GM12878 (cell line): ENCODE measurements around the gene METTL4. TPM values are rescaled to one million over a fixed set of nuclear protein-coding genes. Genes with fewer than 3 reads are reported as not detected.

Experiments used
- ATAC-seq: fragments of 200-7000 bp; cut with Tn5 transposase; 3 replicates; pipeline ENCODE4 v1.9.1; 2020; ENCODE audit warnings: mild to moderate bottlenecking, moderate library complexity
- BruUV-seq: library from RNA; stranded (reverse); fragments of 400-500 nt; replicated peaks from 2 replicates; lab custom pipeline; 2021; lab: Mats Ljungman, UMichigan
- CTCF ChIA-PET: fragments of 300-600 bp; sonication (Branson Sonifier 250); formaldehyde crosslinking; extraction: SDS; loops from one replicate; lab custom pipeline; 2021; ENCODE audit warnings: inconsistent platforms; lab: Yijun Ruan, JAX
- POLR2A ChIA-PET: fragments of 350-600 bp; formaldehyde crosslinking; extraction: SDS; loops from one replicate; lab custom pipeline; 2021; ENCODE audit warnings: inconsistent platforms; lab: Charles Lee
- RAD21 ChIA-PET: fragments of 300-600 bp; sonication (Branson Sonifier 250); formaldehyde crosslinking; loops from one replicate; lab custom pipeline; 2023; ENCODE audit warnings: antibody characterized with exemption; ENCODE audit not compliant: unreplicated experiment; lab: Charles Lee
- SMC1A ChIA-PET: fragments of 300-600 bp; sonication (Branson Sonifier 250); formaldehyde crosslinking; loops from one replicate; lab custom pipeline; 2023; ENCODE audit not compliant: unreplicated experiment, uncharacterized antibody; lab: Charles Lee
- DNase-seq: peaks from one replicate; pipeline ENCODE4 v3.0.0-alpha.2; 2011; ENCODE audit warnings: low read depth, low spot score
- FAIRE-seq: peaks from 3 replicates; lab custom pipeline; 2011; peaks lifted over from hg19 to GRCh38; lab: Jason Lieb, UNC
- H2AFZ ChIP-seq: 2 replicates; pipeline ENCODE4 v1.6.0; 2011; ENCODE audit warnings: low read depth, low read length, control low read depth; ENCODE audit not compliant: control insufficient read depth
- H3K27ac ChIP-seq: 2 replicates; pipeline ENCODE4 v1.5.1; 2011; ENCODE audit warnings: control low read depth; ENCODE audit not compliant: control insufficient read depth, insufficient read depth
- H3K27me3 ChIP-seq, 2 experiments: replicated peaks in 1 of 2; 2 replicates each; pipeline versions ENCODE4 v1.6.0 to v1.6.1; 2011; ENCODE audit warnings: low read length in 1 of 2; ENCODE audit not compliant: control insufficient read depth in 2 of 2, insufficient read depth in 2 of 2
- H3K36me3 ChIP-seq, 2 experiments: 2 replicates each; pipeline ENCODE4 v1.5.1; 2011; ENCODE audit warnings: low read length in 1 of 2; ENCODE audit not compliant: control insufficient read depth in 2 of 2, insufficient read depth in 2 of 2
- H3K4me1 ChIP-seq: 2 replicates; pipeline ENCODE4 v1.6.1; 2011; ENCODE audit warnings: mild to moderate bottlenecking, low read length, moderate library complexity, mixed read lengths; ENCODE audit not compliant: control insufficient read depth, insufficient read depth
- H3K4me2 ChIP-seq: 2 replicates; pipeline ENCODE4 v1.6.0; 2011; ENCODE audit warnings: control low read depth; ENCODE audit not compliant: control insufficient read depth, insufficient read depth
- H3K4me3 ChIP-seq: fragments of 200-600 bp; sonication (generic); 2 replicates; pipeline ENCODE4 v1.5.1; 2016
- H3K79me2 ChIP-seq: 2 replicates; pipeline ENCODE4 v1.6.0; 2011; ENCODE audit warnings: low read length; ENCODE audit not compliant: control insufficient read depth, insufficient read depth
- H3K9ac ChIP-seq: 2 replicates; pipeline ENCODE4 v1.8.0; 2011; ENCODE audit warnings: low read length, control low read depth, mixed read lengths; ENCODE audit not compliant: control insufficient read depth, insufficient read depth
- H3K9me3 ChIP-seq: replicated peaks from 3 replicates; pipeline ENCODE4 v1.5.1; 2011; ENCODE audit warnings: mild to moderate bottlenecking, low read length; ENCODE audit not compliant: control insufficient read depth, insufficient read depth
- H4K20me1 ChIP-seq: 2 replicates; pipeline ENCODE4 v1.6.0; 2011; ENCODE audit not compliant: control insufficient read depth, insufficient read depth
- ASH2L ChIP-seq: fragments of 300-600, 200-600 bp; sonication (generic); IDR thresholded peaks from 2 replicates; pipeline ENCODE4 v1.6.1; 2017; ENCODE audit warnings: low read depth, mild to moderate bottlenecking, borderline replicate concordance
- FOXK2 ChIP-seq: fragments of 450-650 bp; IDR thresholded peaks from 2 replicates; pipeline ENCODE4 v1.6.1; 2017; ENCODE audit warnings: mild to moderate bottlenecking, moderate library complexity
- POLR2A ChIP-seq: IDR thresholded peaks from 2 replicates; pipeline ENCODE4 v1.6.1; 2011; ENCODE audit warnings: low read depth, mild to moderate bottlenecking, low read length
- TBL1XR1 ChIP-seq: IDR thresholded peaks from 2 replicates; pipeline ENCODE4 v1.6.1; 2012; ENCODE audit warnings: low read depth, low read length, improper control_type of control experiment
- WGBS: methylation state at CpG from one replicate; pipeline ENCODE4 v1.1.6; 2016; ENCODE audit warnings: low lambda C conversion rate; ENCODE audit not compliant: insufficient replicate concordance, insufficient coverage; ENCODE audit errors: missing lambda C conversion rate; 5-methylcytosine and 5-hydroxymethylcytosine counted together
- in situ Hi-C: fragments of 300-500 bp; cut with MboI; formaldehyde crosslinking; loops from 9 replicates; pipeline ENCODE4 v1.14.3; 2018; ENCODE audit warnings: mixed read lengths
- intact Hi-C: fragments of 100-400 bp; cut with micrococcal nuclease; formaldehyde crosslinking; loops from one replicate; pipeline ENCODE4 v1.14.2; 2022; ENCODE audit not compliant: unreplicated experiment
- polyA plus RNA-seq, 11 experiments: library from polyadenylated mRNA; depleted of rRNA in 4 of 11; unstranded in 6 of 11; stranded (reverse) in 5 of 11; fragments of >200 nt; fragmentation: Nextera tagmentation in 4 of 11; fragmentation: Illumina TruSeq in 1 of 11; extraction: Ambion mirVana in 4 of 11; extraction: Trizol in 1 of 11; gene quantifications; 1 replicate in 1 of 11; 2 replicates in 10 of 11; pipeline versions ENCODE4 v1.2.1 to v1.2.3, GENCODE V29; 2011 to 2016; ENCODE audit warnings: inconsistent platforms in 2 of 11, missing spikeins in 2 of 11, low read depth in 1 of 11
- total RNA-seq, 4 experiments: library from RNA; depleted of rRNA in 3 of 4; stranded (reverse); fragments of >200 nt in 3 of 4; fragmentation: Illumina TruSeq in 1 of 4; extraction: Trizol in 1 of 4; gene quantifications; 2 replicates each; pipeline versions ENCODE4 v1.2.1 to v1.2.3, GENCODE V29; 2013 to 2021
- TF ChIP-seq, protein P1 (sequence below): IDR thresholded peaks from 2 replicates; pipeline ENCODE4 v1.6.1; 2012; ENCODE audit warnings: mild to moderate bottlenecking, low read depth, low read length
- TF ChIP-seq, protein P2 (sequence below): fragments of 450-650 bp; IDR thresholded peaks from 2 replicates; pipeline ENCODE4 v1.6.1; 2017; ENCODE audit warnings: borderline replicate concordance
- TF ChIP-seq, protein P3 (sequence below): IDR thresholded peaks from 2 replicates; pipeline ENCODE4 v1.6.1; 2012; ENCODE audit warnings: low read depth, low read length, improper control_type of control experiment
- TF ChIP-seq, protein P4 (sequence below): fragments of 450-650 bp; formaldehyde crosslinking; IDR thresholded peaks from 2 replicates; pipeline ENCODE4 v1.4.0; 2020; ENCODE audit warnings: mild to moderate bottlenecking, moderate library complexity
- TF ChIP-seq, protein P5 (sequence below): fragments of 150-350 bp; IDR thresholded peaks from 2 replicates; pipeline ENCODE4 v1.6.1; 2016; ENCODE audit warnings: low read depth, low read length

The METTL4 gene
- total and polyA plus RNA-seq, 10 of the 15 experiments (the other 5 are each of a cell fraction or from before 2014, with no cell fraction given): 4.9 to 15.2 (median 12.3) TPM

DNA sequence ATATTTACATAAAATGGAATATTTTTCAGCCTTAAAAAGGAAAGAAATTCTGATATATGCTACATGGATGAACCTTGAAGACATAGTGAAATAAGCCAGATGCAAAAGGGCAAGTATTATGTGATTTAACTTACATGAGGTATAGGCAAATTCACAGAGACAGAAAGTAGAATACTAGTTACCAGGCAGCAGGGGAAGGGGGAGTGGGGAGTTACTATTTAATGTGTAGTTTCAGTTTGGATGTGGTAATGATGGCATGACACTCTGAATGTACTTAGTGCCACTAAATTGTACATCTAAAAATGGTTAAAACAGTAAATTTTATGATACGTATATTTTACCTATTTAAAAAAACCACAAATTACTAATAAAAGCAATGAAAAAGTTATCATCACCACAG is 12.1 kb downstream of the METTL4 start:
- no peaks in the 10 kb centered on the region for H3K27me3 ChIP-seq
- H3K9ac ChIP-seq: no peak overlapping the region
- in situ Hi-C loops (loop anchor here (10.0 kb wide), 2 partner anchors 974 to 1694 kb away; no protein-coding TSS in a partner anchor), intact Hi-C loops (no loop called here)
- BruUV-seq: no TSS peak
- no peaks in the 10 kb centered on the region for H3K79me2 ChIP-seq
- ChIA-PET RAD21 (no interaction called here), CTCF (interaction anchor here (3.6 kb wide), 1 partner anchor 12 kb away, joined by 26 read pairs; no protein-coding TSS in a partner anchor), SMC1A (no interaction called here), POLR2A (no interaction called here)
- no peaks in the 10 kb centered on the region for H3K9me3 ChIP-seq
- DNase-seq: no peak
- no peaks in the 10 kb centered on the region for H4K20me1 ChIP-seq
- peak; percentile 51; the same call in 2 of the 3 replicates for ATAC-seq
- H3K4me2 ChIP-seq: no peak overlapping the region
- no peak overlapping the region for H3K4me3 ChIP-seq
- H2AFZ ChIP-seq: no peak overlapping the region
- H3K4me1 ChIP-seq: no peaks in the 10 kb centered on the region
- whole genome bisulfite sequencing: 100% methylated on average over 1 of the region's 1 CpG
- no peaks in the 10 kb centered on the region for H3K36me3 ChIP-seq
- H3K27ac ChIP-seq: no peak overlapping the region
- no peak for FAIRE-seq
- TF ChIP-seq, protein P1, sequence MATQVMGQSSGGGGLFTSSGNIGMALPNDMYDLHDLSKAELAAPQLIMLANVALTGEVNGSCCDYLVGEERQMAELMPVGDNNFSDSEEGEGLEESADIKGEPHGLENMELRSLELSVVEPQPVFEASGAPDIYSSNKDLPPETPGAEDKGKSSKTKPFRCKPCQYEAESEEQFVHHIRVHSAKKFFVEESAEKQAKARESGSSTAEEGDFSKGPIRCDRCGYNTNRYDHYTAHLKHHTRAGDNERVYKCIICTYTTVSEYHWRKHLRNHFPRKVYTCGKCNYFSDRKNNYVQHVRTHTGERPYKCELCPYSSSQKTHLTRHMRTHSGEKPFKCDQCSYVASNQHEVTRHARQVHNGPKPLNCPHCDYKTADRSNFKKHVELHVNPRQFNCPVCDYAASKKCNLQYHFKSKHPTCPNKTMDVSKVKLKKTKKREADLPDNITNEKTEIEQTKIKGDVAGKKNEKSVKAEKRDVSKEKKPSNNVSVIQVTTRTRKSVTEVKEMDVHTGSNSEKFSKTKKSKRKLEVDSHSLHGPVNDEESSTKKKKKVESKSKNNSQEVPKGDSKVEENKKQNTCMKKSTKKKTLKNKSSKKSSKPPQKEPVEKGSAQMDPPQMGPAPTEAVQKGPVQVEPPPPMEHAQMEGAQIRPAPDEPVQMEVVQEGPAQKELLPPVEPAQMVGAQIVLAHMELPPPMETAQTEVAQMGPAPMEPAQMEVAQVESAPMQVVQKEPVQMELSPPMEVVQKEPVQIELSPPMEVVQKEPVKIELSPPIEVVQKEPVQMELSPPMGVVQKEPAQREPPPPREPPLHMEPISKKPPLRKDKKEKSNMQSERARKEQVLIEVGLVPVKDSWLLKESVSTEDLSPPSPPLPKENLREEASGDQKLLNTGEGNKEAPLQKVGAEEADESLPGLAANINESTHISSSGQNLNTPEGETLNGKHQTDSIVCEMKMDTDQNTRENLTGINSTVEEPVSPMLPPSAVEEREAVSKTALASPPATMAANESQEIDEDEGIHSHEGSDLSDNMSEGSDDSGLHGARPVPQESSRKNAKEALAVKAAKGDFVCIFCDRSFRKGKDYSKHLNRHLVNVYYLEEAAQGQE: no peak
- TF ChIP-seq, protein P2, sequence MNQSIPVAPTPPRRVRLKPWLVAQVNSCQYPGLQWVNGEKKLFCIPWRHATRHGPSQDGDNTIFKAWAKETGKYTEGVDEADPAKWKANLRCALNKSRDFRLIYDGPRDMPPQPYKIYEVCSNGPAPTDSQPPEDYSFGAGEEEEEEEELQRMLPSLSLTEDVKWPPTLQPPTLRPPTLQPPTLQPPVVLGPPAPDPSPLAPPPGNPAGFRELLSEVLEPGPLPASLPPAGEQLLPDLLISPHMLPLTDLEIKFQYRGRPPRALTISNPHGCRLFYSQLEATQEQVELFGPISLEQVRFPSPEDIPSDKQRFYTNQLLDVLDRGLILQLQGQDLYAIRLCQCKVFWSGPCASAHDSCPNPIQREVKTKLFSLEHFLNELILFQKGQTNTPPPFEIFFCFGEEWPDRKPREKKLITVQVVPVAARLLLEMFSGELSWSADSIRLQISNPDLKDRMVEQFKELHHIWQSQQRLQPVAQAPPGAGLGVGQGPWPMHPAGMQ: no peak
- TF ChIP-seq FOXK2 (no peak), ASH2L (no peak), TBL1XR1 (no peak), POLR2A (no peak)
- TF ChIP-seq, protein P3, sequence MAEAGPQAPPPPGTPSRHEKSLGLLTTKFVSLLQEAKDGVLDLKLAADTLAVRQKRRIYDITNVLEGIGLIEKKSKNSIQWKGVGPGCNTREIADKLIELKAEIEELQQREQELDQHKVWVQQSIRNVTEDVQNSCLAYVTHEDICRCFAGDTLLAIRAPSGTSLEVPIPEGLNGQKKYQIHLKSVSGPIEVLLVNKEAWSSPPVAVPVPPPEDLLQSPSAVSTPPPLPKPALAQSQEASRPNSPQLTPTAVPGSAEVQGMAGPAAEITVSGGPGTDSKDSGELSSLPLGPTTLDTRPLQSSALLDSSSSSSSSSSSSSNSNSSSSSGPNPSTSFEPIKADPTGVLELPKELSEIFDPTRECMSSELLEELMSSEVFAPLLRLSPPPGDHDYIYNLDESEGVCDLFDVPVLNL: no peak
- TF ChIP-seq, protein P4, sequence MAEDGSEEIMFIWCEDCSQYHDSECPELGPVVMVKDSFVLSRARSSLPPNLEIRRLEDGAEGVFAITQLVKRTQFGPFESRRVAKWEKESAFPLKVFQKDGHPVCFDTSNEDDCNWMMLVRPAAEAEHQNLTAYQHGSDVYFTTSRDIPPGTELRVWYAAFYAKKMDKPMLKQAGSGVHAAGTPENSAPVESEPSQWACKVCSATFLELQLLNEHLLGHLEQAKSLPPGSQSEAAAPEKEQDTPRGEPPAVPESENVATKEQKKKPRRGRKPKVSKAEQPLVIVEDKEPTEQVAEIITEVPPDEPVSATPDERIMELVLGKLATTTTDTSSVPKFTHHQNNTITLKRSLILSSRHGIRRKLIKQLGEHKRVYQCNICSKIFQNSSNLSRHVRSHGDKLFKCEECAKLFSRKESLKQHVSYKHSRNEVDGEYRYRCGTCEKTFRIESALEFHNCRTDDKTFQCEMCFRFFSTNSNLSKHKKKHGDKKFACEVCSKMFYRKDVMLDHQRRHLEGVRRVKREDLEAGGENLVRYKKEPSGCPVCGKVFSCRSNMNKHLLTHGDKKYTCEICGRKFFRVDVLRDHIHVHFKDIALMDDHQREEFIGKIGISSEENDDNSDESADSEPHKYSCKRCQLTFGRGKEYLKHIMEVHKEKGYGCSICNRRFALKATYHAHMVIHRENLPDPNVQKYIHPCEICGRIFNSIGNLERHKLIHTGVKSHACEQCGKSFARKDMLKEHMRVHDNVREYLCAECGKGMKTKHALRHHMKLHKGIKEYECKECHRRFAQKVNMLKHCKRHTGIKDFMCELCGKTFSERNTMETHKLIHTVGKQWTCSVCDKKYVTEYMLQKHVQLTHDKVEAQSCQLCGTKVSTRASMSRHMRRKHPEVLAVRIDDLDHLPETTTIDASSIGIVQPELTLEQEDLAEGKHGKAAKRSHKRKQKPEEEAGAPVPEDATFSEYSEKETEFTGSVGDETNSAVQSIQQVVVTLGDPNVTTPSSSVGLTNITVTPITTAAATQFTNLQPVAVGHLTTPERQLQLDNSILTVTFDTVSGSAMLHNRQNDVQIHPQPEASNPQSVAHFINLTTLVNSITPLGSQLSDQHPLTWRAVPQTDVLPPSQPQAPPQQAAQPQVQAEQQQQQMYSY (CRISPR knock-in tag): no peak
- TF ChIP-seq, protein P5, sequence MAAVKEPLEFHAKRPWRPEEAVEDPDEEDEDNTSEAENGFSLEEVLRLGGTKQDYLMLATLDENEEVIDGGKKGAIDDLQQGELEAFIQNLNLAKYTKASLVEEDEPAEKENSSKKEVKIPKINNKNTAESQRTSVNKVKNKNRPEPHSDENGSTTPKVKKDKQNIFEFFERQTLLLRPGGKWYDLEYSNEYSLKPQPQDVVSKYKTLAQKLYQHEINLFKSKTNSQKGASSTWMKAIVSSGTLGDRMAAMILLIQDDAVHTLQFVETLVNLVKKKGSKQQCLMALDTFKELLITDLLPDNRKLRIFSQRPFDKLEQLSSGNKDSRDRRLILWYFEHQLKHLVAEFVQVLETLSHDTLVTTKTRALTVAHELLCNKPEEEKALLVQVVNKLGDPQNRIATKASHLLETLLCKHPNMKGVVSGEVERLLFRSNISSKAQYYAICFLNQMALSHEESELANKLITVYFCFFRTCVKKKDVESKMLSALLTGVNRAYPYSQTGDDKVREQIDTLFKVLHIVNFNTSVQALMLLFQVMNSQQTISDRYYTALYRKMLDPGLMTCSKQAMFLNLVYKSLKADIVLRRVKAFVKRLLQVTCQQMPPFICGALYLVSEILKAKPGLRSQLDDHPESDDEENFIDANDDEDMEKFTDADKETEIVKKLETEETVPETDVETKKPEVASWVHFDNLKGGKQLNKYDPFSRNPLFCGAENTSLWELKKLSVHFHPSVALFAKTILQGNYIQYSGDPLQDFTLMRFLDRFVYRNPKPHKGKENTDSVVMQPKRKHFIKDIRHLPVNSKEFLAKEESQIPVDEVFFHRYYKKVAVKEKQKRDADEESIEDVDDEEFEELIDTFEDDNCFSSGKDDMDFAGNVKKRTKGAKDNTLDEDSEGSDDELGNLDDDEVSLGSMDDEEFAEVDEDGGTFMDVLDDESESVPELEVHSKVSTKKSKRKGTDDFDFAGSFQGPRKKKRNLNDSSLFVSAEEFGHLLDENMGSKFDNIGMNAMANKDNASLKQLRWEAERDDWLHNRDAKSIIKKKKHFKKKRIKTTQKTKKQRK: no peak
